B cell (primary cell): Measurements from ENCODE around the gene GEMIN4.

Experiments
- EZH2 ChIP-seq: IDR thresholded peaks from 2 replicates; pipeline ENCODE4 v1.6.1; 2012; ENCODE audit warnings: borderline replicate concordance, low read depth, mild to moderate bottlenecking, moderate library complexity, low read length; ENCODE audit not compliant: insufficient read depth, poor library complexity, severe bottlenecking
- TF ChIP-seq, protein P1 (sequence below): fragments of 200-600 bp; IDR thresholded peaks from one replicate; pipeline ENCODE4 v1.8.0; 2022; ENCODE audit warnings: antibody characterized with exemption, mild to moderate bottlenecking

- TF ChIP-seq, protein P1, sequence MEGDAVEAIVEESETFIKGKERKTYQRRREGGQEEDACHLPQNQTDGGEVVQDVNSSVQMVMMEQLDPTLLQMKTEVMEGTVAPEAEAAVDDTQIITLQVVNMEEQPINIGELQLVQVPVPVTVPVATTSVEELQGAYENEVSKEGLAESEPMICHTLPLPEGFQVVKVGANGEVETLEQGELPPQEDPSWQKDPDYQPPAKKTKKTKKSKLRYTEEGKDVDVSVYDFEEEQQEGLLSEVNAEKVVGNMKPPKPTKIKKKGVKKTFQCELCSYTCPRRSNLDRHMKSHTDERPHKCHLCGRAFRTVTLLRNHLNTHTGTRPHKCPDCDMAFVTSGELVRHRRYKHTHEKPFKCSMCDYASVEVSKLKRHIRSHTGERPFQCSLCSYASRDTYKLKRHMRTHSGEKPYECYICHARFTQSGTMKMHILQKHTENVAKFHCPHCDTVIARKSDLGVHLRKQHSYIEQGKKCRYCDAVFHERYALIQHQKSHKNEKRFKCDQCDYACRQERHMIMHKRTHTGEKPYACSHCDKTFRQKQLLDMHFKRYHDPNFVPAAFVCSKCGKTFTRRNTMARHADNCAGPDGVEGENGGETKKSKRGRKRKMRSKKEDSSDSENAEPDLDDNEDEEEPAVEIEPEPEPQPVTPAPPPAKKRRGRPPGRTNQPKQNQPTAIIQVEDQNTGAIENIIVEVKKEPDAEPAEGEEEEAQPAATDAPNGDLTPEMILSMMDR, result no peak
- TF ChIP-seq EZH2, result no peak
Measured at GRCh38 chr17:788551-788950, 36.5 kb upstream of the GEMIN4 start.
